Pons (tissue), 1 donor: Measurements from ENCODE around the gene GPC6.
"Not testable (repeated sequence)": the region's sequence is repeated elsewhere in the genome, so short reads cannot be mapped to it uniquely, and the experiment has no call there.

Source experiments
- DNase-seq: peaks from one replicate; pipeline ENCODE4 v3.0.0-alpha.2; 2016; ENCODE audit warnings: low spot score

GPC6 gene

GRCh38 chr13:93437081-93437480, 210.5 kb downstream of the GPC6 start:
- no peak for DNase-seq

DNA sequence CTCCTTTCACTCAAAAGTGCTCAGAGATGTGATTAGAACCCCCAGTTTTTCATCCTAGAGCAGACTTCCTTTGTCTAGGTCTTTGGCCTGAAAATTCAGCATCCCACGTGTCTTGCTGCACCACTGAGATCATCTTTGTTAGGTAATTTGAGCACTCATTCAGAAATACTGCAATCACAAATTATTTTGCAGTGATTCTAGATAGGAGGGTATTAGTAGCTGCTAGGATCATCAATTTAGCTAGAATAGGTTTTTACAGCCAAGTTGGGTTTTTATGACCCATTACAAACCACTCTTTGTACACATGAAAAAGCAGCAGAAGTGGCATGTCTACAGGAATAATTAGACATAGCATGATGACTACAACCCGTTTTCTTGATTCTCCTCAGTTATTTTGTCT, 219.6 kb downstream of the GPC6 start:
- no peak for DNase-seq

DNA sequence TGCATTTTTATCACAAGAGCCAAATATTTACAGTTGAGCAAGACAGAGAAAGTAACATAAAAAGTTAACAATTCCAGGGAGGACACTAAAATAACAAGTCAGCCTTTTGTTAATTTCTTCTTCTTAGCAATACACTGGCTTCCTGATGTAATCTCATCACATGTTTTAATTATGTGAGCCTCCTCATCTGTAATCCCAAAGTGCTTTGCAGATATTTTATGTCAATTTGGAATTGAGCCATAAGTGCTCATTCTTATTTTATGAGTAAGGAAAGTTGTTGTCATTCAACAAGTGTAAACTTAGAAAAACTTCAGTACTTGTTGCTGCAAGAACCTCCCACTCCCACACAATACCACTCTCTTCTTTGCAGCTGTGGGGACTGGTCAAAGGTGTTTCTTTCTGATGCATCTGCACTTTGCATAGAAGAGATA, 223.6 kb downstream of the GPC6 start:
- no peak for DNase-seq

GRCh38 chr13:93450761-93451160, 224.2 kb downstream of the GPC6 start:
- no peak for DNase-seq

DNA sequence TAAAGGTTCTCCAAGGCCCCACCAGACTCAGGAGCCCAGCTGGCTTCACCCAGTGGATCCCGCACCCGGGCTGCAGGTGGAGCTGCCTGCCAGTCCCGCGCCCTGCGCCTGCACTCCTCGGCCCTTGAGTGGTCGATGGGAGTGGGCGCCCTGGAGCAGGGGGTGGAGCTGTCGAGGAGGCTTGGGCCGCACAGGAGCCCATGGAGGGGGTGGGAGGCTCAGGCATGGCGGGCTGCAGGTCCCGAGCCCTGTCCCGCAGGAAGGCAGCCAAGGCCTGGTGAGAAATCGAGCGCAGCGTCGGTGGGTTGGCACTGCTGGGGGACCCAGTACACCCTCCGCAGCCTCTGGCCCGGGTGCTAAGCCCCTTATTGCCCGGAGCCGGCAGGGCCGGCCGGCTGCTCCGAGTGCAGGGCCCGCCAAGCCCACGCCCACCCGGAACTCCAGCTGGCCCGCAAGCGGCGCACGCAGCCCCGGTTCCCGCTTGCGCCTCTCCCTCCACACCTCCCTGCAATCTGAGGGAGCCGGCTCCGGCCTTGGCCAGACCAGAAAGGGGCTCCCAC, 228.1 kb downstream of the GPC6 start:
- DNase-seq = not testable (repeated sequence)

GRCh38 chr13:93455861-93456260, 229.3 kb downstream of the GPC6 start:
- no peak for DNase-seq

DNA sequence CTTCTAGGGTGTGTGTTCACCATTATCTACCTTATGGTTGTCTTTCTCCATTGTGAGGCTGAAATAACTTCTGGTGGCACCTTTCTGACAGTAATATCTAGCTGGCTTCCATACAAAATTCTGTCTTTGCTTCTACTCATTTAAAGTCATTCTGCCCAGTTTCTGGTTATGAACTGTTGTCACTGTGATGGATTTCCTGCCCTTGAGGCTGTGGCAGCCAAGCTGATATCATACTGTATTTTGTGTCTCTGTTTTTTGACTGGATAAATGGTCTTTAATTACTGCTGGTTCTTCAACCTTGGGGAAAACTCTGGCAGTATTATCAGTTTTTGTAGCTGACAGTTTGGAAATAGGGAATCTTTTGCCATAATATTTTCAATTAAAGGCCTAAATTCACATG, 233.4 kb downstream of the GPC6 start:
- DNase-seq = no peak

DNA sequence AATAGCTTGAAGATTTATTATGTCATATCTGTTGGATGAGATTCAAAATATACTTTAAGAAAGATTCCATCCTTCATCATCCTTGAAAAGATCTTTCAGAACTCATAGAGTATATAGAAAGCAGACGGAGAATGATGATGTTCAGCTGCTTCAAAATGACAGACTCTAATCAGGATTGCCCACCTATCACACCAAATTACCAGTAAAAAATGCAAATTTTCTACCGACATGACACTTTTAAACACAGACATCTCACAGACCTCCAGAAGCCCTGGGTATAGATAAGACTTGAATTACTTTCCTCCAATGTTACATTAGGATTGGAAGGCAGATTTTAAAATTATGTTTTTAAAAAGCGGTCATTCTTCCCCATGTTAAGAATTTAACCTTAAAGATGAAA, 235.5 kb downstream of the GPC6 start:
- no peak for DNase-seq

DNA sequence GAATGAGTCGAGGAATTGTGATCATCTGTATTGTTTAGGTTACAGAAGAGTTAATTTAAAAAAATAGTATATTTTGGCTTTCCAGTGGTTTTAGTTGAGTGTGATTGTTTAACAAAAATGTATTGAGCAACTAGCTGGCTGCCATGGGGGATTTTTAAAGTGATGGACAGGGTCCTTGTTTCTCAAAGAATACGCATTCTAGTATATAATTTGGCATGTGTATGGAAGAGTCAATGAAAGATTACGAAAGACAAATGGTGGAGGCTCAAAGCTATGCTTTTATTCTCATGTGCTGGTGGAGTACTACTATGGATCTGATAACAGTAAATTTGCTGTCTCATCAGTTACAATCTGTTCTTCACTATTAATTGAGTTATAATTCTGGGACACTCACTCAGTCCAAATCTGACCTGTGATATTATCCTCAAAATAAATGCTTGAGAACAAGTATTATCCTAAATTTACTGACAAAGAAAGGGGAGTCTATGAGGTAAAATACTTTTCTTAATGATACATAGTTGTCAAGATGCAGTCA, 240.0 kb downstream of the GPC6 start:
- DNase-seq = no peak

DNA sequence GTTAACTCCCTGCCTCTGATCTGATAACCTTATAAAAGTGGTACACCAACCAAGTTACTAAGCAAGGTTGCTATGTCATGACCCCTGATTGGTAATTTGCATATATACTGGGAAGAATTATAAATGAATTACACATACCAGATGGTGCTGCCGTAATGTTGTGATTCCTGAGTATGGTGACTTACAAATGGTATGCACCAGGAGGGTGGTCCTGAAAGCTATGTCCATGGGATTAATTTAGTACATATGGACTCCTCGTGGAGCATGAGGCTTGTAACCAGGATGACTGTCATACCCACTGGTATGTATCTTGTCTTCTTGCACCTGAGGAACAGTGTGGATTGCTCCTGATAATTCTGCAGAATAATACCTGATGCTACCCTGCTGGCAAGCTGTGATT, 240.6 kb downstream of the GPC6 start:
- DNase-seq = no peak

DNA sequence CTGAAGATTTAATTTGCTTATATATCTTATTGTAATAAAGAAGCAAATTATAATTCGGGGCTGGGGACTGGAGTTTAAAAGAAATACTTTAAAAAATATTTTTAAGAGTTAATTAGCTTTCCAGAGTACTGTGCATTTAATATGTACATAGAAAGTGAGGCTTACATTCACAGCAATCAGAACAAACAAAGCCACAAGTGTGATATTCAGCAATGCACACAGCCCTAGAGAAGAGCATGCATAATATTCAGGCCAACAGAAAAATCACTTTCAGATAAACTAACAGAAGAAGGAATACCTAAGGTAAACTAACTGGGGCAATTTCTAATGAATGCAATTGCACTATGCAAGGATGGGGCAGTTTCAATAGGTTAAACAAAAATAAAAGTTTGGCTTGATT, 241.8 kb downstream of the GPC6 start:
- DNase-seq = no peak

DNA sequence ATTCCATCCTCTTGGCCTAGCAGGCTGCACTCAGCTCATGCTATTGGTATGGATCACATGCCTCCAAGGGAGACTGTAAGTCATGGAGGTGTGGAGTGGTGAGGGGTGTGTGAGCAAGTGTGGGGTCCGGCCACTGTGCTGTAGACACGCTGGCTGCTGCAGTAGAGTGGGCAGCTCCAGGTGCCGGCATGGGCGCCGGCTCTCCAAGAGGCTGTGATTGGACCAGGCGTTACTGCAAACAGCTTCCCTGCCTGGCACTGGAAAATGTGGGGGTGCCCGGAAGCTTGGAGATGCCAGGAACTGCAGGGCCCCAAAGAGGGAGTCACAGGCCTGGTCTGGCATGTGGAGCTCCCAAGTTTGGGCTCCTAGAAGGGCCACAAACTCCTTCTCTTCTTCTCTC, 245.7 kb downstream of the GPC6 start:
- DNase-seq = no peak

- no peak for DNase-seq
Observed at GRCh38 chr13:93472814-93473296, 246.2 kb downstream of the GPC6 start.

DNA sequence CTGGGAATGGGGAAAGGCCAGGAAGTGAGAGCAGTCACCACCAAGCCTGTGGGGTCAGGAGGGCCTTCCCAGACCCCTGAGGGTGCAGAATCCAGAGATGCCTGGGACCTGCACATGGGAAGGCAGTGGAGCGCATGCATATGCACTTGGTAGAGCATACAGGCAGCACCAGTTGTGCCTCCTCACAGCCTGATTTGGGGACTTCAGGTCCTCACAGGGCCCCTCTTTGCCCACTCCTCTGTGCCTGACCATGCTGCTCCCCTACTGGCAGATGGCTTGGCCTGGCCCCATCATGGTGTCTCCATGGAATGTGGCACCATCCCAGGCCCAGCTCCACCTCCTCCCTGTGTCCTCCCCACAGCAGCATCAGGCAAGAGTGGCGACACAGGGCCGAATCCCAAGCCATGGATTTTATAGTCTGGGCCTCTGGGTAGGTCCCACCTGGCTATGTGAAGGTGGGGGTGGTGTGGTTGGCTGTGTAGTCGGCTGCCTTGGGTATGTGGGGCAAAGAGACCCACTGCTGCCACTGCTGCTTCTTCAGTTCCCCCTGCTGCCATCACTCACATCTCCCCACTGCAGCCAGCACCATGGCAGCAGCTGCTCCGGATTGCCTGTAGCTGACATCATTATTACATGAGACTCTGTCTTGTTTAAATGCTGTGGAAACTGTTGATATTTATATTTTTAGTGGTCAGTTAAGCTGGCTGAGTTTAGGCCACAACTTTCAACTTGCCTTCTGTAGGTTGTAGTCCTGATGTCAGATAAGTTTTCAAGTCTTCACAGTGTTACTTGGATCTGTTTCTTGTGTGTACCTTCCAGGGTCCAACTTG, 247.0 kb downstream of the GPC6 start:
- no peak for DNase-seq

DNA sequence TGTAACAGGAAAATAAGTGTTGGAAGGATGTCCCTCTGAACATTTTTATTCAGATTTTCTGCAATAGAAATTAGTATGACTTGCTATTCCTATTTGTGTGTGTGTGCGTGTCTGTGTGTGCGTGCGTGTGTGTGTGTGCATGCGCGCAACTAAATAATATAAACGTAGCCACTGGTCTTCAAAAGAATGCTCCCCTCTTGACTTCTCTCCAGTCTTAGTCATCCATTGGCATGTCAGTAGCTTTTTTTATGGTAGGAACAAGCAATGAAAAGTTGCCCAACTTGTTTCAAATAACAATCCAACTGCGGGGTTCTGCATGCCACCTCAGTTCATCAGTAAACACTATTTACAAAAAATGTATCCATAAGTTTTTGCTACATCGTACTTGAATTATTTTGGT, 249.6 kb downstream of the GPC6 start:
- no peak for DNase-seq

DNA sequence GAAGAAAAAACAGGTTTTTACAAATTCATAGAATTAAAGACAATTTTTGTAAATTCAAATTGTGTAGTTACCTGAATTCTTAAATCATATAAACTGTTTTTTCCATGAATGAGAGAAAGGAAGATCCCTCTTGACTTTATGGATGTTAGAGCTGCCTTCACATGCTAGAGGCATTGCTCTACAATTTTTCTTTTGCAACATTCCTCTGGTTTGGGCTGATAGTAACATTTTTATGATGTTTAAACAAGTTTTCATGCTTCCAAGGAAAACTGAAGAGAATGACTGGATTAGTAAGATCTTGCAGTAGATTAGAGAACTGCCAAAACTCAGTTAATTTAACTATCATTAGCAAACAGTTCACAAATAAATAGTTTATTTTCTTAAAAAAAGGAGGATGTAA, 250.6 kb downstream of the GPC6 start:
- no peak for DNase-seq

GRCh38 chr13:93480553-93481106, 254.0 kb downstream of the GPC6 start:
- no peak for DNase-seq

GRCh38 chr13:93496117-93496516, 269.5 kb downstream of the GPC6 start:
- DNase-seq = not testable (repeated sequence)

- DNase-seq = no peak
Observed at GRCh38 chr13:93496985-93497673, 270.5 kb downstream of the GPC6 start.

DNA sequence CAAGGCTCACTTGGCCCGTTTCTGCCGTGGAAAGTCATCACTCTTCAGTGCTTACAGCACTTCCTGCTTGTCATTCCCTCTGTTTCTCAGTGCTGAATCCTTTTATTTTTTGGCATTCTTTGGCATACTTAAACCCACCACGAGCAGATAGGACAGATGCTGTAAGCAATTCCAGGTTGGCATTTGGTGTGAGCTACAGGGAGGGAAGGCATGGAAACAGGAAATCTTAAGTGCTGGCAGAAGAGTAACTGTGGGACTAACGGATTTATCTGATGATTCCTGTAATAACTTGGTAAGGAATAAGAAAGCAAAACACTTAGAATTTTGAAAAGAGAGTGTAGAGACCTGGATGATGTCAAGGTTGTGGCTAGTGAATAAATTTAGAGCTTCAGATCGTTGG, 273.4 kb downstream of the GPC6 start:
- DNase-seq = peak; percentile 11

DNA sequence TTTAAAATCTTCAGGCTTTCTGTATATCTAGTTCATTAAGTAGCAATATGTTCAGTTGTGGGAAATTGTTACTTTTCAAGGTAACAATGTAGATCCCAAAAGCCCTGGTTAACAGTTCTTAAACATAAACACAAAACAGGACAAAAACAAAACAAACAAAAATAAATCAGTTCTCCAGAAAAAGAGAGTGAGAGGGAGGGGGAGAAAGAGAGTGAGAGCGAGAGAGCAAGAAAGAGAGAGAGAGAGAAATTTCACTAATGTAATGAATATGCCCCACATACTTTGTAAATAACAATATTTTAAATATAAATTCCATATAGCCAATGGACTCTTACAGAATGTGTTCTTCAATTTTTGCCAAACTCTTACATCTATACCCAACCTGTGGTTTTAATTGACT, 275.5 kb downstream of the GPC6 start:
- no peak for DNase-seq

DNA sequence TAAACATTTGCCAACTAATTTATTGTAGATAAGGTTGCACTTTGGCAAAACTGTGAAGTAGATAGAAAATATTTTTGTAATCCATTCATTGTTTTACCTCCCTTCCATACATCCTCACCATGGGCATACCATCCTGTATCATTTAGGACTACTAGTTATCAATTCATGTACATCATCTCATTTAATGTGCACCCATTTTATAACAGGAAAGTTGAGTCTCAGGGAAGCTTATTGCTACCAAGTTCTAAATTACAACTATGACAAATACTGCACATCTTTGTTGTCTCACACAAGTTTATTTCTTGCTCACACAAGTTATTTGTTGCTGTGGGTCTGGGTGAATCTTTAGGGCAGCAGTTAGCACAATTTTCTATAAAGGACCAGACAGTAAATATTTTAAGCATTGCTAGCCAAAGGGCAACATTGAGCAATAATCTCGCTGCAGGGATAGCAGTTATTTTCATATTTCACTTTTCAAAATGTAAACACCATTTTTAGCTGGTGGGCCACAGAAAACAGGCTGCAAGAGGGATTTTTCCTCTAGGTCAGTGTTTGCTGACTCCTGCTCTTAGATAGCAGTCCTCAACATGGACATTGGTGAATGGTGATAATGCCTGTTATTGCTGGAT, 276.5 kb downstream of the GPC6 start:
- no peak for DNase-seq
